Mesendoderm (in vitro differentiated cells): ENCODE results near the gene FAM53B.

ENCODE experiments used
- DNase-seq: peaks from one replicate; pipeline ENCODE4 v3.0.0; 2013
- H2AK5ac ChIP-seq: 2 replicates; pipeline ENCODE4 v1.6.1; 2013; ENCODE audit warnings: low read length, inconsistent platforms
- H2BK120ac ChIP-seq: 2 replicates; pipeline ENCODE4 v1.6.1; 2013; ENCODE audit warnings: low read depth, mild to moderate bottlenecking, low read length, moderate library complexity, mixed read lengths
- H2BK15ac ChIP-seq: replicated peaks from 2 replicates; pipeline ENCODE4 v1.6.1; 2013; ENCODE audit warnings: low read depth, mild to moderate bottlenecking, moderate library complexity
- H2BK5ac ChIP-seq: 2 replicates; pipeline ENCODE4 v1.6.1; 2013; ENCODE audit warnings: low read length, inconsistent platforms
- H3K18ac ChIP-seq: 2 replicates; pipeline ENCODE4 v1.6.1; 2013; ENCODE audit warnings: mild to moderate bottlenecking, low read length, mixed read lengths
- H3K23ac ChIP-seq: one replicate; pipeline ENCODE4 v1.6.1; 2013; ENCODE audit warnings: low read length
- H3K27ac ChIP-seq: 2 replicates; pipeline ENCODE4 v1.5.1; 2013; ENCODE audit warnings: low read depth, mild to moderate bottlenecking, inconsistent platforms, low read length, moderate library complexity
- H3K27me3 ChIP-seq: 2 replicates; pipeline ENCODE4 v1.6.1; 2013; ENCODE audit warnings: low read length, control low read depth, mild to moderate bottlenecking, inconsistent platforms; ENCODE audit not compliant: insufficient read depth, poor library complexity
- H3K36me3 ChIP-seq: 2 replicates; pipeline ENCODE4 v1.6.1; 2013; ENCODE audit warnings: low read length, inconsistent platforms; ENCODE audit not compliant: control insufficient read depth, insufficient read depth
- H3K4ac ChIP-seq: one replicate; pipeline ENCODE4 v1.6.1; 2013; ENCODE audit warnings: low read depth, mild to moderate bottlenecking, low read length, moderate library complexity
- H3K4me1 ChIP-seq: 2 replicates; pipeline ENCODE4 v1.6.1; 2013; ENCODE audit warnings: low read depth, low read length, inconsistent platforms; ENCODE audit not compliant: control insufficient read depth
- H3K4me2 ChIP-seq: 2 replicates; pipeline ENCODE4 v1.6.1; 2013; ENCODE audit warnings: low read length
- H3K4me3 ChIP-seq: 2 replicates; pipeline ENCODE4 v1.5.1; 2013; ENCODE audit warnings: mild to moderate bottlenecking, low read length
- H3K56ac ChIP-seq: one replicate; pipeline ENCODE4 v1.6.1; 2013; ENCODE audit warnings: low read length
- H3K79me1 ChIP-seq: 2 replicates; pipeline ENCODE4 v1.6.1; 2013; ENCODE audit warnings: low read length, inconsistent platforms
- H3K79me2 ChIP-seq: 2 replicates; pipeline ENCODE4 v1.6.1; 2013; ENCODE audit warnings: mild to moderate bottlenecking, low read length; ENCODE audit not compliant: control insufficient read depth, insufficient read depth
- H3K9ac ChIP-seq: 2 replicates; pipeline ENCODE4 v1.6.1; 2013; ENCODE audit warnings: low read length, inconsistent platforms
- H4K5ac ChIP-seq: one replicate; pipeline ENCODE4 v1.6.1; 2013; ENCODE audit warnings: low read length
- H4K8ac ChIP-seq: one replicate; pipeline ENCODE4 v1.6.1; 2013; ENCODE audit warnings: low read depth, mild to moderate bottlenecking, control low read depth, low read length, moderate library complexity
- WGBS: extraction: QIAGEN DNeasy Blood & Tissue Kit; methylation state at CpG from one replicate; pipeline ENCODE4 v1.1.7; 2013; ENCODE audit warnings: low lambda C conversion rate, missing lambda C conversion rate; ENCODE audit not compliant: insufficient coverage; ENCODE audit errors: extremely low coverage; 5-methylcytosine and 5-hydroxymethylcytosine counted together

FAM53B gene

DNA sequence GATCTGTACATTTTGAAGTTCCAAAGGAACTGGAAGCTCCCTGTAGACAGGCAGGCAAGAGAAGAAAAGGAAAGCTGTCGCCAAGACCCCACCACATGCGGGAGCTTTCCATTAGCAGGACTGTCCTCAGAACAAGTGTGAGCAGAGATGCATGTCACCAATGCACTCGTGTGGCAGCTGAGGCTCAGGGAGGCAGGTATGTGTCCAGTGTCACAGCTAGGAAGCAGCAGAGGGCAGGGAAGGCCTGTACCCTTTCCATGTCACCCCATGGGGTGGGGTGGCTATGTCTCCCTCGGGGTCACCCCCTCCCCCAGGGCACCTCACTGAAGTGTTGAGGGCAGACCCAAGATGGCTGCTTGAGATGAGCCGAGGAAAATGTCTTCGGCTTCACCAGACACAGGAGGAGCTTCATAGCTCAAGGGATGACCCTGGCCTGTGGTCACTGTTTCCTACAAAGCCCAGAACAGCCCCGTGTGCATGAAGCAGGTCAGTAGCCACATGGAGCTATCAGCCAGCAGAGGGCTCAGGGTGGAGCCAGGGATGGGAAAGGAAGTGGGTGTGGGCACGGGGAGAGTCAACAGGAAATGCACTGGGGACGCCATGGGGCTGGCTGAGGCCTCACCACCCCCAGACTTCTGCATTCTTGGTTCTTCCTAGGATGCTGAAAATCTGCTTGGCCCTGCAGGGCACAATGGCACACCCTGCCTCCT, 96.6 kb downstream of the FAM53B start:
- Histone ChIP-seq H3K4me2 (no peak overlapping the region), H3K27me3 (no peaks in the 10 kb centered on the region), H2BK15ac (no peak overlapping the region), H2BK5ac (no peak overlapping the region), H3K9ac (no peak overlapping the region), H3K23ac (no peak overlapping the region), H3K18ac (no peak overlapping the region), H4K5ac (no peak overlapping the region), H4K8ac (no peak overlapping the region), H3K56ac (no peak overlapping the region), H3K4me1 (peaks cover 8% of the 10 kb centered on the region), H3K4me3 (no peak overlapping the region), H3K27ac (no peak overlapping the region), H3K79me1 (peaks cover 3% of the 10 kb centered on the region), H3K79me2 (no peaks in the 10 kb centered on the region), H3K4ac (peak overlapping the region; percentile 18), H3K36me3 (no peaks in the 10 kb centered on the region), H2AK5ac (no peak overlapping the region), H2BK120ac (no peak overlapping the region)
- DNase-seq = peak; percentile 78
- WGBS = no CpG with 5 or more reads among the region's 9 CpGs

- no peaks in the 10 kb centered on the region for H3K27me3 ChIP-seq
- no peaks in the 10 kb centered on the region for H3K36me3 ChIP-seq
- H2AK5ac ChIP-seq = no peak overlapping the region
- no peak overlapping the region for H4K5ac ChIP-seq
- no peak overlapping the region for H3K4ac ChIP-seq
- no peak overlapping the region for H4K8ac ChIP-seq
- H2BK15ac ChIP-seq = no peak overlapping the region
- H3K9ac ChIP-seq = no peak overlapping the region
- H2BK120ac ChIP-seq = no peak overlapping the region
- peaks cover 8% of the 10 kb centered on the region for H3K4me1 ChIP-seq
- no CpG with 5 or more reads among the region's 19 CpGs for WGBS
- H3K4me2 ChIP-seq = no peak overlapping the region
- H3K79me1 ChIP-seq = peaks cover 3% of the 10 kb centered on the region
- no peak for DNase-seq
- no peak overlapping the region for H3K56ac ChIP-seq
- H3K4me3 ChIP-seq = no peak overlapping the region
- H2BK5ac ChIP-seq = no peak overlapping the region
- no peak overlapping the region for H3K27ac ChIP-seq
- no peak overlapping the region for H3K18ac ChIP-seq
- no peak overlapping the region for H3K23ac ChIP-seq
- no peaks in the 10 kb centered on the region for H3K79me2 ChIP-seq
Measured at GRCh38 chr10:124646483-124647352, 97.5 kb downstream of the FAM53B start.

GRCh38 chr10:124645467-124646095, 98.6 kb downstream of the FAM53B start:
- Histone ChIP-seq H3K4me2 (no peak overlapping the region), H3K56ac (no peak overlapping the region), H3K4ac (no peak overlapping the region), H3K9ac (no peak overlapping the region), H3K4me3 (no peak overlapping the region), H4K5ac (no peak overlapping the region), H2BK15ac (no peak overlapping the region), H4K8ac (no peak overlapping the region), H3K36me3 (no peaks in the 10 kb centered on the region), H3K27ac (no peak overlapping the region), H2BK120ac (no peak overlapping the region), H3K79me1 (peaks cover 5% of the 10 kb centered on the region), H3K23ac (no peak overlapping the region), H2AK5ac (no peak overlapping the region), H3K18ac (no peak overlapping the region), H3K4me1 (peaks cover 7% of the 10 kb centered on the region), H2BK5ac (no peak overlapping the region), H3K79me2 (no peaks in the 10 kb centered on the region), H3K27me3 (no peaks in the 10 kb centered on the region)
- no CpG with 5 or more reads among the region's 13 CpGs for WGBS
- no peak for DNase-seq

- Histone ChIP-seq H4K5ac (no peak overlapping the region), H3K23ac (no peak overlapping the region), H2BK15ac (no peak overlapping the region), H2BK5ac (no peak overlapping the region), H3K4me1 (peaks cover 3% of the 10 kb centered on the region), H3K27me3 (no peaks in the 10 kb centered on the region), H3K36me3 (no peaks in the 10 kb centered on the region), H3K4me3 (no peak overlapping the region), H3K4me2 (no peak overlapping the region), H3K9ac (no peak overlapping the region), H2AK5ac (no peak overlapping the region), H2BK120ac (no peak overlapping the region), H3K79me1 (peaks cover 2% of the 10 kb centered on the region), H4K8ac (no peak overlapping the region), H3K79me2 (no peaks in the 10 kb centered on the region), H3K4ac (no peak overlapping the region), H3K27ac (no peak overlapping the region), H3K18ac (no peak overlapping the region), H3K56ac (no peak overlapping the region)
- DNase-seq = peak; percentile 34
- no CpG with 5 or more reads among the region's 10 CpGs for WGBS
Measured at GRCh38 chr10:124644771-124645415, 99.3 kb downstream of the FAM53B start.

- WGBS = no CpG with 5 or more reads among the region's 4 CpGs
- Histone ChIP-seq H3K4me2 (no peak overlapping the region), H2BK5ac (no peak overlapping the region), H3K4me1 (peaks cover 3% of the 10 kb centered on the region), H3K56ac (no peak overlapping the region), H2AK5ac (no peak overlapping the region), H3K18ac (no peak overlapping the region), H4K5ac (no peak overlapping the region), H3K4me3 (no peak overlapping the region), H3K36me3 (no peaks in the 10 kb centered on the region), H2BK15ac (no peak overlapping the region), H4K8ac (no peak overlapping the region), H3K9ac (no peak overlapping the region), H3K27me3 (no peaks in the 10 kb centered on the region), H3K79me1 (peaks cover 2% of the 10 kb centered on the region), H3K27ac (no peak overlapping the region), H2BK120ac (no peak overlapping the region), H3K23ac (no peak overlapping the region), H3K4ac (no peak overlapping the region), H3K79me2 (no peaks in the 10 kb centered on the region)
- no peak for DNase-seq
Measured at GRCh38 chr10:124644236-124644635, 99.9 kb downstream of the FAM53B start.
